Measurements from ENCODE around the gene CSNK1A1. TPM values are rescaled to one million over a fixed set of nuclear protein-coding genes. Genes with fewer than 3 reads are reported as not detected.

CSNK1A1 gene
- total and polyA plus RNA-seq, 2 experiments from 2014 or later, result 106 to 231 TPM

DNA sequence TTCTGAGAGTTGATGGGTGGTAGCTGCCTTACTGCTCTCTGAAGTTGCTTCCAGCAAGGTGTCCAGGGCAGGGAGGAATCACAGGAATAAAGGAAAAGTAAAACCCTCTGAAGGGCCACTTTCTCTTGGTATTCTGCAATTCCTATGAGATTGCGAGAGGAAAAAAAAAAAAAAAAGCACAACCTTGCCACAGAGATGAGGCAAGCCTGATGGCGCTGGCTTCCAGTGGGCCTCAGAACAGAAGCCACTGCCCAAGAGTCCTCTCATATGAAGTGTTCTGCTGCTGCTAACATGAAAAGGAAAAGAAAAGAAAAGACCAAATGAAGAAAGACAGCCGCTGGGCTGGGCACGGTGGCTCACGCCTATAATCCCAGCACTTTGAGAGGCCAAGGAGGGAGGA, 91.3 kb downstream of the CSNK1A1 start:
- 85% methylated on average over 5 of the region's 5 CpGs for WGBS (ENCODE audit: low lambda C conversion rate, missing lambda C conversion rate)
- no peaks in the 10 kb centered on the region for H3K9me3 ChIP-seq (ENCODE audit: low read depth)
- H2AFZ ChIP-seq, result no peak overlapping the region
- DNase-seq (ENCODE audit: low spot score), result no peak
- H3K27ac ChIP-seq, result no peak overlapping the region
- H3K4me1 ChIP-seq (ENCODE audit: insufficient read depth), result peaks cover 16% of the 10 kb centered on the region
- H3K4me2 ChIP-seq, result no peak overlapping the region
- no peak overlapping the region for H3K4me3 ChIP-seq
- no peak for TF ChIP-seq EZH2 (IDR thresholded peaks at IDR 0.05; ENCODE audit: borderline replicate concordance)
- H4K20me1 ChIP-seq (ENCODE audit: insufficient read depth, poor library complexity, severe bottlenecking), result no peaks in the 10 kb centered on the region
- H3K79me2 ChIP-seq, result no peaks in the 10 kb centered on the region
- H3K9me2 ChIP-seq (replicated peaks; ENCODE audit: insufficient read depth), result no peaks in the 10 kb centered on the region
- no peaks in the 10 kb centered on the region for H3K27me3 ChIP-seq
- no peaks in the 10 kb centered on the region for H3K36me3 ChIP-seq (replicated peaks; ENCODE audit: insufficient read depth, low read depth)

DNA sequence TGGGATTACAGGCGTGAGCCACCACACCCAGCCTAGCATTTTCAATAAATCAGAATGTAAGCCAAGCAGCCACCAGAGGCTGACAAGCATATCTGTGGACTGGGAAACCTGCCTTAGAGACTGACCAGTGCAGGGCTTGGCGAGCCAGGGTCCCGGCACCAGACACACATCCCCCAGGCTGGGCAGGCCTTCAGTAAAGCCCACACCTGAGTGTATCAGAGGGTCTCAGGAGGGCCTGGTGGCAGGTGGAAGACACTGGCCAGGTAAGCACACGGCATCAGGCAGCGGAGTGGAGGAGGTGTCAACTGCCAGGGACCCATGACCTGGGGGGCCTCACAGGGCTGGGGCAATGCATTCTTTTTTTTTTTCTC, 93.9 kb downstream of the CSNK1A1 start:
- no peaks in the 10 kb centered on the region for H3K27me3 ChIP-seq
- no peaks in the 10 kb centered on the region for H3K9me2 ChIP-seq (replicated peaks; ENCODE audit: insufficient read depth)
- 86% methylated on average over 5 of the region's 5 CpGs for WGBS (ENCODE audit: low lambda C conversion rate, missing lambda C conversion rate)
- peak overlapping the region; percentile 92 for H3K27ac ChIP-seq
- no peak overlapping the region for H2AFZ ChIP-seq
- DNase-seq (ENCODE audit: low spot score), result no peak
- no peaks in the 10 kb centered on the region for H3K9me3 ChIP-seq (ENCODE audit: low read depth)
- no peaks in the 10 kb centered on the region for H4K20me1 ChIP-seq (ENCODE audit: insufficient read depth, poor library complexity, severe bottlenecking)
- no peaks in the 10 kb centered on the region for H3K79me2 ChIP-seq
- H3K4me3 ChIP-seq, result no peak overlapping the region
- H3K36me3 ChIP-seq (replicated peaks; ENCODE audit: insufficient read depth, low read depth), result no peaks in the 10 kb centered on the region
- H3K4me1 ChIP-seq (ENCODE audit: insufficient read depth), result peaks cover 30% of the 10 kb centered on the region
- TF ChIP-seq EZH2phosphoT487 (IDR thresholded peaks at IDR 0.05; ENCODE audit: low read depth, severe bottlenecking, unreplicated experiment) (no peak), EZH2 (IDR thresholded peaks at IDR 0.05; ENCODE audit: borderline replicate concordance) (no peak)
- TF ChIP-seq, protein P1, sequence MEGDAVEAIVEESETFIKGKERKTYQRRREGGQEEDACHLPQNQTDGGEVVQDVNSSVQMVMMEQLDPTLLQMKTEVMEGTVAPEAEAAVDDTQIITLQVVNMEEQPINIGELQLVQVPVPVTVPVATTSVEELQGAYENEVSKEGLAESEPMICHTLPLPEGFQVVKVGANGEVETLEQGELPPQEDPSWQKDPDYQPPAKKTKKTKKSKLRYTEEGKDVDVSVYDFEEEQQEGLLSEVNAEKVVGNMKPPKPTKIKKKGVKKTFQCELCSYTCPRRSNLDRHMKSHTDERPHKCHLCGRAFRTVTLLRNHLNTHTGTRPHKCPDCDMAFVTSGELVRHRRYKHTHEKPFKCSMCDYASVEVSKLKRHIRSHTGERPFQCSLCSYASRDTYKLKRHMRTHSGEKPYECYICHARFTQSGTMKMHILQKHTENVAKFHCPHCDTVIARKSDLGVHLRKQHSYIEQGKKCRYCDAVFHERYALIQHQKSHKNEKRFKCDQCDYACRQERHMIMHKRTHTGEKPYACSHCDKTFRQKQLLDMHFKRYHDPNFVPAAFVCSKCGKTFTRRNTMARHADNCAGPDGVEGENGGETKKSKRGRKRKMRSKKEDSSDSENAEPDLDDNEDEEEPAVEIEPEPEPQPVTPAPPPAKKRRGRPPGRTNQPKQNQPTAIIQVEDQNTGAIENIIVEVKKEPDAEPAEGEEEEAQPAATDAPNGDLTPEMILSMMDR (IDR thresholded peaks at IDR 0.05; ENCODE audit: poor library complexity), result no peak
- no peak overlapping the region for H3K4me2 ChIP-seq

DNA sequence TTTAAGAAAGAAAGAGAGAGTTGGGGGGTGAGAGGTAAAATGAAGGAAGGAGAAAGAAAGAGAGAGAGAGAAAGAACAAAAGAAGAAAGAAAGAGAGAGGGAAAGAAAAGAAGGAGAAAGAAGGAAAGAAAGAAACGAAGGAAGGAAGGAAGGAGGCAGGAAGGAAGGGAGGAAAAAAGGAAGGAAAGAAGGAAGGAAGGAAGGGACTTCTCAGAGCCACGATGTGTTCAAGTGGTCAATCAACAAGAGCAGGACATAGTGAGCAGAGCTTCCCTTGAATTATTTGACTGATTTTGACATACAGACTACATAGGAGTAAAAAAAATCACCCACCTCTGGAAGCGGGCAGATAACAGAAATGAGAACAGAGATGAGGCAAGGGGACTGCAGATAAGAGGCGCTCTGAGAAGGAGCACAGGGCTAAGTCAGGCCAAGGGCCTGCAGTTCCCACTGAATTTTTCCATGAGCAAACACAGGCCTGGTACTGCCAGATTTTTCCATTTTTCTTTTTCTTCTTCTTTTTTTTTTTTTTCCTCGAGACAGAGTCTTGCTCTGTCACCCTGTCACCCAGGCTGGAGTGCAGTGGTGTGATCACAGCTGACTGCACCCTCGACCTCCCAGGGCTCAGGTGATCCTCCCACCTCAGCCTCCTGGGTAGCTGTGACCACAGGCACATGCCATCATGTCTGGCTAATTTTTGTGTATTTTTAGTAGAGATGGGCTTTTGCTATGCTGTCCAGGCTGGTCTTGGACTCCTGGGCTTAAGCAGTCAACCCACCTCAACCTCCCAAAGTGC, 94.4 kb downstream of the CSNK1A1 start:
- no peaks in the 10 kb centered on the region for H3K27me3 ChIP-seq
- no peaks in the 10 kb centered on the region for H4K20me1 ChIP-seq (ENCODE audit: insufficient read depth, poor library complexity, severe bottlenecking)
- DNase-seq (ENCODE audit: low spot score), result peak; percentile 77
- no peak overlapping the region for H3K4me2 ChIP-seq
- 52% methylated on average over 5 of the region's 6 CpGs for WGBS (ENCODE audit: low lambda C conversion rate, missing lambda C conversion rate)
- H3K9me3 ChIP-seq (ENCODE audit: low read depth), result no peaks in the 10 kb centered on the region
- no peaks in the 10 kb centered on the region for H3K79me2 ChIP-seq
- H3K4me1 ChIP-seq (ENCODE audit: insufficient read depth), result peaks cover 35% of the 10 kb centered on the region
- no peak overlapping the region for H2AFZ ChIP-seq
- no peaks in the 10 kb centered on the region for H3K36me3 ChIP-seq (replicated peaks; ENCODE audit: insufficient read depth, low read depth)
- H3K9me2 ChIP-seq (replicated peaks; ENCODE audit: insufficient read depth), result no peaks in the 10 kb centered on the region
- H3K4me3 ChIP-seq, result no peak overlapping the region
- TF ChIP-seq, protein P1 (IDR thresholded peaks at IDR 0.05; ENCODE audit: poor library complexity), result no peak
- TF ChIP-seq EZH2 (IDR thresholded peaks at IDR 0.05; ENCODE audit: borderline replicate concordance) (no peak), EZH2phosphoT487 (IDR thresholded peaks at IDR 0.05; ENCODE audit: low read depth, severe bottlenecking, unreplicated experiment) (no peak)
- H3K27ac ChIP-seq, result peak overlapping the region; percentile 92

DNA sequence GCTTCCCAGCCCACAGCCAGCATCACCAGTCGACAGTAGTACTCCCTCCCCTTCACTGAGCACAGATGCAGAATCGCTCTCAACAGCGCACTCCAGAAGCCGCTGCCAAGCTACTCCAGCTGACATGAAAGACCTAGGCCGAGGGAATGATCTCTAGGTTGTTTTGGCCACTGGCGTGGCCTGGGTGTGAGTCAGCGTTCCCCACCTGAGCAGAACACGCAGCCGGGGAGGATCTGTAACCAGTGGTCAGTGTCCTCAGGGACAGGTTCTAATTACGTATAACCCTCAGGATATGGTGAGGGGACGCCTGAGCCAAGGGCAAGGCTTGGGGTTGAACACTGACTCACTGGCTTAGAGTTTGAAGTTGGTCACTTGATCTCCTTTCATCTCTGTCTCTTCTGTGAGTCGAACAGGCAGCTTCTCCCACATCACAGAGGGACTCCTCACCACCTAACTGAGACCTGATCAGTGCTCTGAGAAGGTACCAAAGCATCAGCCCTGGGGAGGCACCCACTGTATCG, 95.3 kb downstream of the CSNK1A1 start:
- Histone ChIP-seq H3K36me3 (replicated peaks; ENCODE audit: insufficient read depth, low read depth) (no peaks in the 10 kb centered on the region), H4K20me1 (ENCODE audit: insufficient read depth, poor library complexity, severe bottlenecking) (no peaks in the 10 kb centered on the region), H3K27me3 (no peaks in the 10 kb centered on the region), H3K9me3 (ENCODE audit: low read depth) (no peaks in the 10 kb centered on the region), H3K79me2 (no peaks in the 10 kb centered on the region), H3K27ac (peak overlapping the region; percentile 92), H3K9me2 (replicated peaks; ENCODE audit: insufficient read depth) (no peaks in the 10 kb centered on the region), H2AFZ (no peak overlapping the region), H3K4me1 (ENCODE audit: insufficient read depth) (peaks cover 42% of the 10 kb centered on the region), H3K4me3 (no peak overlapping the region), H3K4me2 (no peak overlapping the region)
- 55% methylated on average over 13 of the region's 13 CpGs for WGBS (ENCODE audit: low lambda C conversion rate, missing lambda C conversion rate)
- TF ChIP-seq, protein P1 (IDR thresholded peaks at IDR 0.05; ENCODE audit: poor library complexity), result no peak
- TF ChIP-seq EZH2phosphoT487 (IDR thresholded peaks at IDR 0.05; ENCODE audit: low read depth, severe bottlenecking, unreplicated experiment) (no peak), EZH2 (IDR thresholded peaks at IDR 0.05; ENCODE audit: borderline replicate concordance) (no peak)
- DNase-seq (ENCODE audit: low spot score), result peak; percentile 55
